Psoas muscle (tissue), 8 donors: ENCODE data around the gene GRHL1. TPM values are rescaled to one million over a fixed set of nuclear protein-coding genes. Genes with fewer than 3 reads are reported as not detected.
A peak's percentile ranks its signal among the peaks of the same experiment; 100 is the strongest.

ENCODE experiments used
- ATAC-seq, 4 donors: fragments of 200-7000 bp; cut with Tn5 transposase; one replicate each; pipeline ENCODE4 v1.9.1; 2020; ENCODE audit warnings: moderate library complexity in 3 of 4, mild to moderate bottlenecking in 2 of 4
- DNase-seq, 2 donors: peaks; one replicate each; pipeline ENCODE4 v3.0.0-alpha.2; 2020
- H3K27ac ChIP-seq: fragments of 200-600 bp; one replicate; pipeline ENCODE4 v1.8.0; 2022
- H3K27me3 ChIP-seq, 3 donors: fragments of 200-600 bp in 1 of 3; one replicate each; pipeline versions ENCODE4 v1.6.1 to v1.8.0; 2013 to 2022; ENCODE audit warnings: low read length in 2 of 3, mild to moderate bottlenecking in 2 of 3, moderate library complexity in 1 of 3; ENCODE audit not compliant: insufficient read depth in 3 of 3
- H3K36me3 ChIP-seq, 2 donors: fragments of 200-600 bp in 1 of 2; one replicate each; pipeline versions ENCODE4 v1.6.1 to v1.8.0; 2013 to 2022; ENCODE audit warnings: low read depth in 1 of 2, mild to moderate bottlenecking in 1 of 2, moderate library complexity in 1 of 2; ENCODE audit not compliant: insufficient read depth in 1 of 2
- H3K4me1 ChIP-seq: fragments of 200-600 bp; one replicate; pipeline ENCODE4 v1.8.0; 2022
- H3K4me3 ChIP-seq: fragments of 200-600 bp; one replicate; pipeline ENCODE4 v1.8.0; 2022; ENCODE audit warnings: mild to moderate bottlenecking
- H3K9me3 ChIP-seq: fragments of 200-600 bp; one replicate; pipeline ENCODE4 v1.8.0; 2022
- WGBS, 3 donors: extraction: QIAGEN DNeasy Blood & Tissue Kit; methylation state at CpG; one replicate each; pipeline versions ENCODE4 v1.1.6 to v1.1.7; 2013; 5-methylcytosine and 5-hydroxymethylcytosine counted together
- intact Hi-C, 2 donors: fragments of 100-400 bp; cut with DNase I; formaldehyde crosslinking; loops; one replicate each; pipeline versions ENCODE4 v1.11.0 to v1.14.2; 2022
- polyA plus RNA-seq, 3 donors: library from polyadenylated mRNA; stranded (reverse); fragments of 200-250 nt; gene quantifications; one replicate each; pipeline ENCODE4 v1.2.3, GENCODE V29; 2013
- total RNA-seq, 4 donors: library from RNA; stranded (reverse); fragmentation: NEBNext Ultra II Directional in 2 of 4; extraction: Animal tissue kit (Norgen Biotek cat#: 25700) in 2 of 4; gene quantifications; one replicate each; pipeline versions ENCODE4 v1.2.1 to v1.2.4, GENCODE V29; 2021 to 2023
- TF ChIP-seq, protein P1 (sequence below): fragments of 200-600 bp; IDR thresholded peaks from one replicate; pipeline ENCODE4 v1.8.0; 2022; ENCODE audit warnings: antibody characterized with exemption
- donor health status: healthy with polysubstance abuse.
- donor health status: DM: no; HTN: no; CAD: no; lungs with moderate emphysema.
- donor health status: Bipolar disorder and iron deficiency.
- donor health status: healthy.
- donor health status: DM: yes; HTN: yes; CAD: no.
- donor health status: DM: no; HTN: no; CAD: no.
- donor health status: DM: no; HTN: no; CAD: no.
- donor health status: DM: yes; HTN: yes; CAD: no.

GRHL1 gene
- total and polyA plus RNA-seq, 7 donors, result 0.38 to 1.2 (median 0.63) TPM

DNA sequence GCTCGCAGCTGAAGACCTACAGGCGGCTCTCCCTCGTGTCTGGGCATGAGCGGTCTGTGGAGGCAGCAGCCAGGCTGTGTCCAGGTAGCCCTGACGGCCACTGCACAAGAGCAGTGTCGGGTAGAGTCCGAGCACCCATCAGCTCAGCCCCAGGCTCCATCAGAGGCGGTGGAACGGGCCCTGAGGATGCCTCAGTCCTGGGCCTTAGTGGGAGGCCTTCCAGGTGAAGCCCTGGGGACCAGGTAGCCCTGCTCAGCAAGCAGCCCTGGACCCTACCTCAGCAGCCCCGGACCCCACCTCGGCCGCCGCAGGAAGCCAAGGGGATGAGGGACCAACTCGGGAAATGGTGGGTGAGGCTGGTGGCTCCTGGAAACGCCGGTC, 70.5 kb downstream of the GRHL1 start:
- Histone ChIP-seq H3K27ac (no peak overlapping the region), H3K9me3 (peaks cover 3% of the 10 kb centered on the region), H3K27me3 (no peaks in the 10 kb centered on the region), H3K36me3 (no peaks in the 10 kb centered on the region), H3K4me1 (no peaks in the 10 kb centered on the region), H3K4me3 (no peak overlapping the region)
- 86 to 92% (median 91%) methylated on average over 16 of the region's 16 CpGs for WGBS, 3 donors
- DNase-seq, result peak in 1 of 2 donors; percentile 49
- ATAC-seq, result no peak
- TF ChIP-seq, protein P1, sequence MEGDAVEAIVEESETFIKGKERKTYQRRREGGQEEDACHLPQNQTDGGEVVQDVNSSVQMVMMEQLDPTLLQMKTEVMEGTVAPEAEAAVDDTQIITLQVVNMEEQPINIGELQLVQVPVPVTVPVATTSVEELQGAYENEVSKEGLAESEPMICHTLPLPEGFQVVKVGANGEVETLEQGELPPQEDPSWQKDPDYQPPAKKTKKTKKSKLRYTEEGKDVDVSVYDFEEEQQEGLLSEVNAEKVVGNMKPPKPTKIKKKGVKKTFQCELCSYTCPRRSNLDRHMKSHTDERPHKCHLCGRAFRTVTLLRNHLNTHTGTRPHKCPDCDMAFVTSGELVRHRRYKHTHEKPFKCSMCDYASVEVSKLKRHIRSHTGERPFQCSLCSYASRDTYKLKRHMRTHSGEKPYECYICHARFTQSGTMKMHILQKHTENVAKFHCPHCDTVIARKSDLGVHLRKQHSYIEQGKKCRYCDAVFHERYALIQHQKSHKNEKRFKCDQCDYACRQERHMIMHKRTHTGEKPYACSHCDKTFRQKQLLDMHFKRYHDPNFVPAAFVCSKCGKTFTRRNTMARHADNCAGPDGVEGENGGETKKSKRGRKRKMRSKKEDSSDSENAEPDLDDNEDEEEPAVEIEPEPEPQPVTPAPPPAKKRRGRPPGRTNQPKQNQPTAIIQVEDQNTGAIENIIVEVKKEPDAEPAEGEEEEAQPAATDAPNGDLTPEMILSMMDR, result no peak
- intact Hi-C loops, result no loop called here

DNA sequence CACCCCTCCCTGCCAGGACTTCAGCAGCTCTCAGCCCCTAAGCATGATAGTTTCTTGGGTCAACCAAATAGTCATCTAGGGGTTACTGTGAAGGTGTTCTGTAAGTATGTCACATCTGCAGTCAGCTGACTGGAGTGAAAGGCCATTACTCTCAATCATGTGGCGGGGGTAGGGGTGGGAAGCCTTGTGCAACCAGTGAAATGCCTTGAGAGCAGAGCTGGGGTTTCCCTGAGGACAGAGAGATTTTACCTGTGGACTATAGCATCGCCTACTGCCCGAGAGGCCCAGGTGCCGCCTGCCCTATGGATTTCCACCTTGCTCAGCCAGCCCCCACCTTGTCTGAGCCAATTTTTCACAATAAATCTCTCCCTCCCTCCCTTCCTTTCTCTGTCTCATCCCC, 71.0 kb downstream of the GRHL1 start:
- TF ChIP-seq, protein P1, result no peak
- Histone ChIP-seq H3K27me3 (no peaks in the 10 kb centered on the region), H3K4me1 (no peaks in the 10 kb centered on the region), H3K27ac (no peak overlapping the region), H3K4me3 (no peak overlapping the region), H3K9me3 (peaks cover under 1% of the 10 kb centered on the region), H3K36me3 (no peaks in the 10 kb centered on the region)
- intact Hi-C loops, result no loop called here
- no peak for ATAC-seq
- WGBS, 3 donors, result 93 to 98% (median 97%) methylated on average over 4 of the region's 4 CpGs
- DNase-seq, result no peak

DNA sequence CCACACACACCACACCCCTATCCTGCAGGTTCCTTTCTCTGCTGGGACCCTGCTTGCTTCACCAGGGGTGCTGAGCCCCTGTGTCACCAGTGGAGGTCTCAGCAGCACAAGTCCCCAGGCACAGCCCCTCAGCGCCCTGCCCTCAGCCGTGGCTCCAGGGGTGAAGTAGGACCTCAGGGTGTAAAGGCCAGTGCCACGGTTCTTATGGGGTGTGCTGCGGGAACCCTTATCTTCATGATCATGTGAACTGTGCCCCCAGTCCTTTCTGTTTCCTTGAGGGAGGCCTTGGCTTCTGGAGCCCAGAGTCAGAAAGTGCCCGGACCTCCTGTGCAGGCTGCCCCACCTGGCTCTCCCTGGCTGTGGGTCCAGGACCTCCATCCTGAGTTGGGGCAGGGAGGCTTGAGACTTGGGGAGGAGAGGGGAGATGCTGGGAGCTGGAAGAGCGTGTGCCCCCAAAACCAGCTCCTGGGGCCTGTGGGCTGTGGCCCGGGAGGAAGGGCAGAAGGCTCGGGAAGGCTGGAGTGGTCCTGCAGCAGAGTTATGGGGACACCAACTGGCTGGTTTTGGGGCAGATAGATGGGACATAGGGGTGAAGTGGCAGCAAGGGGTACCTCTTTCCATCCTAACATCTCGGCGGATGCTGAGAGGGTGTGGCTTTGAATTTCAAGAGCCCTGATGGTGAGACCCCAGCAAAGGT, 71.6 kb downstream of the GRHL1 start:
- ATAC-seq, result no peak
- TF ChIP-seq, protein P1, result no peak
- intact Hi-C loops, result no loop called here
- H3K9me3 ChIP-seq, result no peaks in the 10 kb centered on the region
- H3K36me3 ChIP-seq, result no peaks in the 10 kb centered on the region
- H3K27me3 ChIP-seq, result no peaks in the 10 kb centered on the region
- H3K4me3 ChIP-seq, result no peak overlapping the region
- DNase-seq, result peak in 1 of 2 donors; percentile 25
- H3K27ac ChIP-seq, result no peak overlapping the region
- WGBS, 3 donors, result 78 to 86% (median 85%) methylated on average over 10 of the region's 10 CpGs
- H3K4me1 ChIP-seq, result no peaks in the 10 kb centered on the region

DNA sequence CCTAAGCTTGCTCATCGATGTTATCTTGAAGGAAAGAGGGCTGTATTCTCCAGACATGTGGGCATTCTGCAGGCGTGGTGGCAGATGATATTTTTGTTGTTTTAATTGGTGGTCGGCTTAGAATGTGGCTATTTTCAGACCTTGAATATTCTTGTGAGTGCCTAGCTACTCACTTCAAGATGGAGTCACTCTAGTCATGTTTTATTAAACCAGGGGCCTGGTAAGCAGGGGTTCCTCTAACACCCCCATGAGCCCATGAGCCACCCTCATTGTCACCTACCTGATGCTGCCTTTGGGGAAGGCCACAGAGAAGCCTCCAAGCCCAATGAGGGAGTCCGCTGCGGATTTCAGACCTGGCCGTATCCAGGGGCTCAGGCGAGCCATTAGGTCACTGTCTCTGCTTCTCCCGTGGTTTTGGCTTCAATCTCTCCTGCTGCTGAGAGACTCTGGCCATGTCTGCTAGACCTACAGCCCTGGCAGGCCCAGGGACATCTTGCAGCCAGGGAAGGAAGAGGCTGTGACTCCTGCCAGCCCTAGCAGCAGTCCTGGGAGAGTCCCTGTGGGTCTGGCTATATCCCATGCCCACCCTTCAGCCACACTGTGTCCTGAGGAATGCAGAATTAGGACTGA, 75.6 kb downstream of the GRHL1 start:
- intact Hi-C loops, result loop anchor here in 1 of 2 donors (5.0 kb wide), 1 partner anchor 40 kb away; no protein-coding TSS in a partner anchor
- TF ChIP-seq, protein P1, result no peak
- Histone ChIP-seq H3K9me3 (no peaks in the 10 kb centered on the region), H3K4me1 (no peaks in the 10 kb centered on the region), H3K4me3 (no peak overlapping the region), H3K36me3 (no peaks in the 10 kb centered on the region), H3K27ac (no peak overlapping the region), H3K27me3 (no peaks in the 10 kb centered on the region)
- 82 to 87% (median 83%) methylated on average over 8 of the region's 8 CpGs for WGBS, 3 donors
- DNase-seq, result no peak
- no peak for ATAC-seq
